Measurements from ENCODE around the gene FAM162A. TPM values are rescaled to one million over a fixed set of nuclear protein-coding genes. Genes with fewer than 3 reads are reported as not detected.
A peak's percentile ranks its signal among the peaks of the same experiment; 100 is the strongest.

Gene FAM162A
- total and polyA plus RNA-seq, 4 donors, result 19.2 to 111 (median 32.5) TPM

GRCh38 chr3:122409446-122409845 is 25.5 kb downstream of the FAM162A start:
- no peak overlapping the region for H3K4me3 ChIP-seq
- 36 to 63% methylated on average over 6 of the region's 6 CpGs for WGBS, 2 donors
- TF ChIP-seq CTCF (IDR thresholded peaks at IDR 0.05; ENCODE audit: control extremely low read depth, extremely low read depth), result no peak
- DNase-seq (no peak), ATAC-seq (ENCODE audit: insufficient read depth, low FRiP score) (no peak)
- H3K4me1 ChIP-seq (ENCODE audit: control insufficient read depth in 5 of 5, insufficient read depth in 5 of 5, low read length in 5 of 5), result peaks cover 0 to 3% (median 1%) of the 10 kb centered on the region in 5 donors
- H3K27me3 ChIP-seq (ENCODE audit: control insufficient read depth in 3 of 3, insufficient read depth in 3 of 3, low read length in 2 of 3), result no peaks in the 10 kb centered on the region
- H3K9ac ChIP-seq (ENCODE audit: insufficient read depth in 1 of 2, low read length in 2 of 2), result no peak overlapping the region
- peaks cover 0 to 24% (median 16%) of the 10 kb centered on the region in 4 donors for H3K36me3 ChIP-seq (ENCODE audit: control insufficient read depth in 4 of 4, insufficient read depth in 4 of 4, low read length in 4 of 4)
- peak overlapping the region in 1 of 2 donors; percentile 46 for H3K27ac ChIP-seq (ENCODE audit: low read depth in 1 of 2, low read length in 1 of 2)
- H3K9me3 ChIP-seq (ENCODE audit: control insufficient read depth in 4 of 4, insufficient read depth in 3 of 4, low read length in 3 of 4), result no peaks in the 10 kb centered on the region

- Histone ChIP-seq H3K4me1 (ENCODE audit: control insufficient read depth in 5 of 5, insufficient read depth in 5 of 5, low read length in 5 of 5) (peaks cover 0 to 10% (median 8%) of the 10 kb centered on the region in 5 donors), H3K36me3 (ENCODE audit: control insufficient read depth in 4 of 4, insufficient read depth in 4 of 4, low read length in 4 of 4) (peaks cover 0 to 22% (median 14%) of the 10 kb centered on the region in 4 donors), H3K9ac (ENCODE audit: insufficient read depth in 1 of 2, low read length in 2 of 2) (no peak overlapping the region), H3K27me3 (ENCODE audit: control insufficient read depth in 3 of 3, insufficient read depth in 3 of 3, low read length in 2 of 3) (no peaks in the 10 kb centered on the region), H3K4me3 (no peak overlapping the region), H3K27ac (ENCODE audit: low read depth in 1 of 2, low read length in 1 of 2) (no peak overlapping the region), H3K9me3 (ENCODE audit: control insufficient read depth in 4 of 4, insufficient read depth in 3 of 4, low read length in 3 of 4) (no peaks in the 10 kb centered on the region)
- TF ChIP-seq CTCF (IDR thresholded peaks at IDR 0.05; ENCODE audit: control extremely low read depth, extremely low read depth), result no peak
- WGBS, 2 donors, result 92 to 93% methylated on average over 4 of the region's 4 CpGs
- DNase-seq (no peak), ATAC-seq (ENCODE audit: insufficient read depth, low FRiP score) (no peak)
Observed at GRCh38 chr3:122410111-122410510, 26.1 kb downstream of the FAM162A start.

DNA sequence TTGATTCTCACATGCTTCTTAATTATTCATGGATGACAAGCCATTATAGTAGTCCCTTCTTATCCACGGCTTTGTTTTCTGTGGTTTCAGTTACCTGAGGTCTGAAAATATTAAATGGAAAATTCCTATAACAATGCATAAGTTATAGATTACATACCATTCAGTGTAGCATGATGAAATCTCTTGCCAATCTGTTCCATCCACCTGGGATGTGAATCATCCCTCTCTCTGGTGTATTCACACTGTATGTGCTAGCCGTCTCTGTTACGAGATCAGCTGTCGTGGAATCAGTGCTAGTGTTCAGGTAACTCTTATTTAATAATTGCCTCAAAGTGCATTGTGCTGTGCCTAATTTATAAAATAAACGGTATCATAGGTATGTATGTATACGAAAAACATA is 26.7 kb downstream of the FAM162A start:
- Histone ChIP-seq H3K9me3 (ENCODE audit: control insufficient read depth in 4 of 4, insufficient read depth in 3 of 4, low read length in 3 of 4) (no peaks in the 10 kb centered on the region), H3K36me3 (ENCODE audit: control insufficient read depth in 4 of 4, insufficient read depth in 4 of 4, low read length in 4 of 4) (peaks cover 2 to 22% (median 14%) of the 10 kb centered on the region in 4 donors), H3K4me3 (no peak overlapping the region), H3K4me1 (ENCODE audit: control insufficient read depth in 5 of 5, insufficient read depth in 5 of 5, low read length in 5 of 5) (peaks cover 0 to 15% (median 10%) of the 10 kb centered on the region in 5 donors), H3K27me3 (ENCODE audit: control insufficient read depth in 3 of 3, insufficient read depth in 3 of 3, low read length in 2 of 3) (no peaks in the 10 kb centered on the region), H3K9ac (ENCODE audit: insufficient read depth in 1 of 2, low read length in 2 of 2) (no peak overlapping the region), H3K27ac (ENCODE audit: low read depth in 1 of 2, low read length in 1 of 2) (no peak overlapping the region)
- ATAC-seq (ENCODE audit: insufficient read depth, low FRiP score) (no peak), DNase-seq (no peak)
- TF ChIP-seq CTCF (IDR thresholded peaks at IDR 0.05; ENCODE audit: control extremely low read depth, extremely low read depth), result no peak
- 91 to 96% methylated on average over 6 of the region's 6 CpGs for WGBS, 2 donors

DNA sequence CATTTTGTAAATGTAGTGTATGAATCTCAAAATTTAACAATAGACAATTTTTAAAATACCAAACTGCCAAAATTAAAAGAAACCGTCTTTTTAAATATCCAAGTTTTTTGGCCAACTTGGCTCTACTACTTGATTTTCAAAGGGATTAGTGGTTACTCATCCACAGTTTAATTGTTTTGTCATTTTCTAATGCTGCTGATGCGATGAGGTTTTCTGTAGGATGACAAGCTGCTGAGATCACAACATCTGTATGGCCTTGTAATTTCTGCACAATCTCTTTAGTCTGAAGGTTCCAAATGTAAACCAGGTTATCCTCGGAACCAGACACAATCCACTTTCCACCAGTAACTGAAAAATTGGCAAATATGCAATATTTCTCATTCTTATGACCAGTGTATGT is 30.4 kb downstream of the FAM162A start:
- peaks cover 3 to 9% (median 5%) of the 10 kb centered on the region in 4 donors for H3K36me3 ChIP-seq (ENCODE audit: control insufficient read depth in 4 of 4, insufficient read depth in 4 of 4, low read length in 4 of 4)
- no peak overlapping the region for H3K27ac ChIP-seq (ENCODE audit: low read depth in 1 of 2, low read length in 1 of 2)
- no peak overlapping the region for H3K9ac ChIP-seq (ENCODE audit: insufficient read depth in 1 of 2, low read length in 2 of 2)
- no peaks in the 10 kb centered on the region for H3K27me3 ChIP-seq (ENCODE audit: control insufficient read depth in 3 of 3, insufficient read depth in 3 of 3, low read length in 2 of 3)
- peaks cover 4 to 24% (median 11%) of the 10 kb centered on the region in 5 donors for H3K4me1 ChIP-seq (ENCODE audit: control insufficient read depth in 5 of 5, insufficient read depth in 5 of 5, low read length in 5 of 5)
- 84 to 97% methylated on average over 3 of the region's 3 CpGs for WGBS, 2 donors
- H3K4me3 ChIP-seq, result no peak overlapping the region
- no peak for DNase-seq
- H3K9me3 ChIP-seq (ENCODE audit: control insufficient read depth in 4 of 4, insufficient read depth in 3 of 4, low read length in 3 of 4), result no peaks in the 10 kb centered on the region
- TF ChIP-seq CTCF (IDR thresholded peaks at IDR 0.05; ENCODE audit: control extremely low read depth, extremely low read depth), result no peak
- ATAC-seq (ENCODE audit: insufficient read depth, low FRiP score), result no peak

All from lung (tissue), 12 donors.